Measurements from ENCODE around the gene GOLGA6L7.
"Not testable (repeated sequence)": the region's sequence is repeated elsewhere in the genome, so short reads cannot be mapped to it uniquely, and the experiment has no call there.

Gene GOLGA6L7

DNA sequence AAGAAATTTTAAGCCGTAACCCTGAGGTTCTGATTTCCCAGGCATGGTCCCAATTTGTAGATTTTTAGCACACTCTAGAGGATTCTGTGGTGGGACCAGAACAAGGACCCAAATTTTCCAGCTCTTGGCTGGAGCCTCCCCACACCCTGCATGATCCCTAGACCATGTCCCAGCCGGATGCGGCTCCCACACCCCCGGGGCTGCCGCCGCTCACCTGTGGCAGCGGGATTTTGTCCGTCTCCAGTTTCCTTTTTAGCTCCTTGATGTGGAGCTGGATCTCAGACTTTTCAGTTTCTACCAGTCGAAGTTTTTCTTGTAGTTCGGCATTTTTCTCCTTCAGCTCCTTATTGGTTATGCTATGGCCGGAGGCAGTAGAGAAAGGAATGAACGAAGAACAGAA is 4.9 kb downstream of the GOLGA6L7 start:
- DNase-seq (ENCODE audit: low spot score) = not testable (repeated sequence)

DNA sequence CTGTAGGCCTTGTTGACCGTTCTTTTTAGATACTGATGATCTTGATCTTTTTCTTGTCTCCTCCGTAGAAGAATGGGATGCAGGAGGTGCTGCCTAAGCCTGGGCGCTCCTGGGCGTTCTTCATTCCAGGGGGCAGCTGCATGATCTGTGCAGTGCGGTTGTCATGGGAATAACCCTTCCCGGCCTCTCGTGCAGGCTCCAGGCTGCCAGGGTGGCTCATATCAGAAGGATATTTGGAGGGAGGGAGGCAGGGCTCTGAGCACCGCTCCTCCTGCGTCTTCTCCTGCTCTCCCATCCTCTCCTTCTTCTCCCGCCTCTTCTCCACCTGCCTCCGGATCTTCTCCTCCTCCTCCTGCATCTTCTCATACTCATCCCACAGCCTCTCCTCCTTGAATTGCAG is 6.2 kb downstream of the GOLGA6L7 start:
- not testable (repeated sequence) for DNase-seq (ENCODE audit: low spot score)

DNA sequence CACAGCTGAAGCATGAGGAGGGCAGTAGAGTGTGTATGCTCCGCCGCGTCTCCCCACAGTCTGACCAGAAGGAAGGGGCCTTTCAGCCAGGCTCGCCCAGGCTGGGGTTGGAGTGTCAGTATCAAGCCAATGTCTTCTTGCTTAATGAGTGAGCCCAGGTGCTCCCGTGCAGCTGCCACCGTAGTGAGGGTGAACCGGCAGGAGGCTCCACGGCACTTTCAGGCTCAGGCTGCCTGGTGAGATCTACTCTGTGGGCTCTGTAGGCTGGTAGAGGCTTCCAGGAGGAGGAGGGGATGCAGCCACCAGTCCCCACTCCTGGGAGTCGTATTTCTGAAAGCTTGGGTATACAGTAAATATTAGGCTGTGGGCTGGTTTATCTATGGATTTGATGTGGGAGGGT is 8.2 kb downstream of the GOLGA6L7 start:
- DNase-seq (ENCODE audit: low spot score) = not testable (repeated sequence)

DNA sequence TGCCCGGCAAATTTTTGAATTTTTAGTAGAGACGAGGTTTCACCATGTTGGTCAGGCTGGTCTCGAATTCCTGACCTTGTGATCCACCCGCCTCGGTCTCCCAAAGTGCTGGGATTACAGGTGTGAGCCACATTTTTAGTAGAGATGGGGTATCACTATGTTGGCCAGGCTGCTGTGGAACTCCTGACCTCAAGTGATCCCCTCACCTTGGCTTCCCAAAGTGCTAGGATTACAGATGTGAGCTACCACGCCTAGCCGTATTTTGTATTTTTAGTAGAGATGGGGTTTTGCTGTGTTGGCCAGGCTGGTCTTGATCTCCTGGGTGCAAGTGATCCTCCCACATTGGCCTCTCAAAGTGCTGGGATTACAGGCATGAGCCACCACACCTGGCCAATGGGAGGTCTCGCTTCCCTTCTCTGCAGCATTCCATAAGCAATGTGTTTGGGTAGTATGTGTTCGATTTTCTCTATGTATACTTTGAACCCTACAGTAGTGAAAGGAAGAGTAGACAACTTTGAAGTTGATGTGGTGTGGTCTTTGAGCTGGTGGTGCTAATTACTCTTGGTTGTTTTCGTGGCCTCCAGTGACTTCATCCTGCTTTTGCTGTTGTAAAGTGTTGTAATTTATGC is 13.4 kb downstream of the GOLGA6L7 start:
- not testable (repeated sequence) for DNase-seq (ENCODE audit: low spot score)

DNA sequence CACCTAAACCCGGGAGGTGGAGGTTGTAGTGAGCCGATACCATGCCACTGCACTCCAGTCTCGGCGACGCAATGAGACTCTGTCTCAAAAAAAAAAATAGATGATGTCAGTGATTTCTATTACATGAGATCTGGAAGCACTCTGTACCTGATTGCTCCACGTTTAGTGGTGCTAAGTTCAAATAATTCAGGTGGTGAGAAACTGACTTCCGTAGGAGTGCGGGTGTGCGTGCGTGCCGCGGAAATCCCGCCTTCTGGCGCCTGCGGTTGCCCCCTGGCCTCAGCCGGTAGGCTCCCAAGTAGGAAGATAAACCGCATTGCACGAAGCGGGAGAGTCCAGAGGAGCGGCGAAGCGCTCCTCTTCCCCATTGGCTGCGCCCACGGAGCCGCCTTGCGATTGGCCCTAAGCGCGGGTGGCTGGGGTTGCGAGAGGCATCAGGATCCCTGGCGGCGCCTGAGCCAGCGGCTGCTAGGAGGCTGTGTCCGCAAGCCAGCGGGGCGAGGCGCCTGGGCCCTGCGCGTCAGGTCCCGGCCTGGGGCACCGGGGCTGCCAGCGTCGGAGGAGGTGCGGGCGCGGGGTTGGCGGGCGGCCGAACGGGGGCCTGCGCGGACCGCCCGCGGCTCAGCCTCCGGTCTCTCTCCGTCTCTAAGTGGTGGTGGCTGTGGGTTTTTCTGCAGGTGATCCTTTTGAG is 16.4 kb downstream of the GOLGA6L7 start:
- DNase-seq (ENCODE audit: low spot score) = peak; percentile 85

DNA sequence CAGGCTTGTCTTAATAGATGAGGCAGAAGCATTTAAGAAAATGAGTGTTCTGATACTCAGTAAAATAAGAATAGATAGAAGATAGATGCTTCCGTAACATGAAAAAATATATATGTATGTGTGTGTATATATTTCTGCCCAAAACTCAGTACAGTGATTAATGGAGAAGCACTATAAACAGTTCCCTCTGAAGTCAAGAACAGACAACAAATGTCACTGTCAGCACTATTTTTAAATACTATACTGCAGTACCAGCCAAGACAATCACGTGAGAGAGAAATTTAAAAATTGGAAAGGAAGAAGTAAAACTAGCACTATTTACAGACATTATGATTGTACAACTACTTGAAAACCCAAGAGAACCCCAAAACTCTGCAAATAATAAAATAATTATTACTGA is 27.0 kb downstream of the GOLGA6L7 start:
- DNase-seq (ENCODE audit: low spot score) = not testable (repeated sequence)

DNA sequence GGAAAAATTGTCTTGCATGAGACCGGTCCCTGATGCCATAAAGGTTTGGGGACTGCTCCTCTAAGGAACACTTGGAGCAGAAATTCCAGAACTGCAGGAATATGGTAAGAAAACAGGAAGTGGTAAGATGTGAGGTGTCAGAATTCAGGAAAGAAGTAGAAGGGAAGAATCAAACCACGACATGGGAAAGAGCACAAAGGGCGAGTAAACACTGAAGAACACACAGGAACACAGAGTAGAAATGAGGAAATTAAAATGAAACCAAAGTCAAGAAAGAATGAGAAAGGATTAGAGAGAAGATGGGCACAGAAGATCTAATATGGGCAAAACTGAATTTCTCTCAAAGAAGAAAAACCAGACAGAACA is 28.5 kb downstream of the GOLGA6L7 start:
- DNase-seq (ENCODE audit: low spot score) = not testable (repeated sequence)

DNA sequence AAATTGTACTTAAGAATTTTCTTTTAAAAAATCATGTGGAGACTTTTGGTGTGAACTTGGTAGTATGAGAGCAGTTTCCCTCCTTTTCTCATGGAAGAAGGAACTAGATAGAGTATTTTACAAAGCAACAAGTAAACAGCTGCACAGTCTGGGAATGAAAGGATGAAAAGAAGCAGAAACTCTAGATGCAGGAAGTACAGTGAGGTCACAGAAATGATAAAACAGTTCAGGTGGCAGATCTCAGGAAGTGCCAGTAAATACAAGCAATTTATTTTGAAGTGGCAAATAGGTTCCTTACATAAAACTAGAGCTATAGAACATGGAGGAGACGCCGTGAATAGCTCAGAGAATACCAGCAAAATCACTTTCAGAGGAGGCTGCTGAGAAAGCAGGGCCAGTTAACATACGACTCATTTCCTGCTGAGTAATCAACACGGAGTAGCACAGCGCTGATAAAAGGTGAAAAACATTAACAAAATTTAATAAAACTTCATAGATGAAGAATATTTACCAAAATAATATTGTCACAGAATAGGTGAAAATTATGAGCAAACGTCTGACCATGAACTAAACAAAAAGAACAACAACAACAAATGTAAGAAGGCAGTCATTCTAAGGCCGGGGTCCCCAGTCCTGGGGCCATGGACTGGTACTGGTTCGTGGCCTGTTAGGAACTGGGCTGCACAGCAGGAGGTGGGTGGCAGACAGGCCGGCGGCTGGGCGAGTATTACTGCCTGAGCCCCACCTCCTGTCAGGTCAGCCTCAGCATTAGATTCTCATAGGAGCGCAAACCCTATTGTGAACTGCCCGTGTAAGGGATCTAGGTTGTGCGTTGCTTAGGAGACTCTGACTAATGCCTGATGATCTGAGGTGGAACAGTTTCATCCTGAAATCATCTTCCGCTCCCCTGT is 29.2 kb downstream of the GOLGA6L7 start:
- DNase-seq (ENCODE audit: low spot score) = not testable (repeated sequence)

DNA sequence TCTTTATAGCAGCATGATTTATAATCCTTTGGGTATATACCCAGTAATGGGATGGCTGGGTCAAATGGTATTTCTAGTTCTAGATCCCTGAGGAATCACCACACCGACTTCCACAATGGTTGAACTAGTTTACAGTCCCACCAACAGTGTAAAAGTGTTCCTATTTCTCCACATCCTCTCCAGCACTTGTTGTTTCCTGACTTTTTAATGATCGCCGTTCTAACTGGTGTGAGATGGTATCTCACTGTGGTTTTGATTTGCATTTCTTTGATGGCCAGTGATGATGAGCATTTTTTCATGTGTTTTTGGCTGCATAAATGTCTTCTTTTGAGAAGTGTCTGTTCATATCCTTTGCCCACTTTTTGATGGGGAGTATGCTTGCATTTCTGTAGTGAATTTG is 30.3 kb downstream of the GOLGA6L7 start:
- not testable (repeated sequence) for DNase-seq (ENCODE audit: low spot score)

DNA sequence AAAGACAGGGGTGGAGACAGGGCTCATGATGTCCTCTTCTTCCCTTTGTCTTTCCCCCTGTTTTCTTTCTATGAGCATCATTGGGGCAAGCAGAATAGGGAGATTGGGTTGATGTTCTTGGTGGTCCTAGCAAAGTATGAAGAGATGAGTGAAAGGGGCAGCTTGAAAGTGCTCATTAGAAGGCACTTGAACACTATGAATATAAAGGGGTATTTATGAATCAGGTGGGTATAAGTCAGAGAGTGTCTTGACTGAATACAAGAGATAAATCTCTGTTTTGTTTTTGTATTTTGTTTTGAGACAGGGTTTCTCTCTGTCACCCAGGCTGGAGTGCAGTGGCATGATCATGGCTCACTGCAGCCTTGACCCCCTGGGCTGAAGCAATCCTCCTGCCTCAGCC is 34.4 kb downstream of the GOLGA6L7 start:
- not testable (repeated sequence) for DNase-seq (ENCODE audit: low spot score)

DNA sequence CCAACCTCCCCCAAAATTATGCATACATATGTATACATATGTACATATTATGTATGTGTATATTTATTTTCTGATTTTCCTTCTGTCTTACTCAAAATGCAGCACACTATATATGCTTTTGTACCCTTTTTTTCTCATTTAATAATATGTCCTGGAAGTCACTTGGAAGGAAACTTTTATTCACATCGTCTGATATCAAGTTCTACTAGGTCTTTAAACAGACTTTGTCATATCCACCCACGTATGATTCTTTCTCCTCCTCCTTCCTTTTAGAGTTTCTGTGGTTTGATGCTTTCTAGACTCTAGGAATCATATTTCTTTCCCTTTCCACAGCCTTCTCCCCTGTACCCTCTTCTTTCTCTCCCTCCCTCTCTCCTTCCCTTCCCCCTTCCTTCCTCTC is 35.1 kb downstream of the GOLGA6L7 start:
- DNase-seq (ENCODE audit: low spot score) = not testable (repeated sequence)

DNA sequence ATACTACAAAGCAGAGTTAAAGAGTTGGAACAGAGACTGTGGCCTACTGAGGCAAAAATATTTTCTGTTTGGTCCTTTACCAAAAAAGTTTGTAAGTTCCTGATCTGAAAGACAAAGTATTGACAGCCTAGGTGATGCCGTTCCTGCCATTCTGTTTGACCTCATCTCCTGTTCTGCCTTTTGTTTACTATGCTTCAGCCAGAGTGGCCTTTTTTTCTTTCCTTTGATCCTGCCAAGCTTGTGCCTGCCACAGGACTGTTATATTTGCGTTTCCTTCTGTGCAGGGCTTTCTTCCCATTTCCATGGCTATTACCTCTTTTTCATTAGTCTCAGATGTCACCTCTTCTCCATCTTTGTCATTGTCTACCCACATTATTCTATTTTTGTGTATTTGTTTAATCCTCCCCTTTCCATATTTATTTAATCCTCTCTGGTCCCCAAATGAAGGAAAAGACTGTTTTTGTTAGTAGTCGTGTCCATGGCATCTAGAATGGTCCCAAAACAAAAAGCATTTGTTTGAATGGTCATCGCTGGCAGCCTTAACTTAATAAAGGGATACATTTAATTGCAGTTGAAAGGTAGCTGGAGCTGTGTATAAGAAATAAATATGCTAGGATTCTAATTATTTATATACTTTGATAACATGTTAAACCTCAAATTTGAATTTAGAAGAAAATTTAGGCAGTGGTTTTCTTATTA is 36.4 kb downstream of the GOLGA6L7 start:
- not testable (repeated sequence) for DNase-seq (ENCODE audit: low spot score)

DNA sequence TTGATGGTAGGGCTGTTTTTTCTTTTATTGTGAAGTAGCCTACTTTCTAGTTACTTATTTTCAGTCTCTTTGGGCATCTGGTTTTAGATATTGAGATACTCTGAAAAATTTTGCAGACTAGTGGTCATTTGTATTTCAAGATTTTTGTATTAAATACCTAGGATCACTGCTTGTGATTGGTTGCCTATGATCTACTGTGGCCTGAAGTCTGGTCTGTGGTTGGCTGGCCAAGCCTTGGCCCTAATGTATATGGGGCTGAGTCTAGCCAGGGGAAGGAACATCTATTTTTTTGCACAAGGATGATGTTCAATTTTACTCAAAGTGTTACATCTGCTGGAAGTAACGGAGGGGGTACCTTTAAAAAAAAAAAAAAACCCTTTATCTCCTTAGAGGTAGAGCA is 38.0 kb downstream of the GOLGA6L7 start:
- not testable (repeated sequence) for DNase-seq (ENCODE audit: low spot score)

DNA sequence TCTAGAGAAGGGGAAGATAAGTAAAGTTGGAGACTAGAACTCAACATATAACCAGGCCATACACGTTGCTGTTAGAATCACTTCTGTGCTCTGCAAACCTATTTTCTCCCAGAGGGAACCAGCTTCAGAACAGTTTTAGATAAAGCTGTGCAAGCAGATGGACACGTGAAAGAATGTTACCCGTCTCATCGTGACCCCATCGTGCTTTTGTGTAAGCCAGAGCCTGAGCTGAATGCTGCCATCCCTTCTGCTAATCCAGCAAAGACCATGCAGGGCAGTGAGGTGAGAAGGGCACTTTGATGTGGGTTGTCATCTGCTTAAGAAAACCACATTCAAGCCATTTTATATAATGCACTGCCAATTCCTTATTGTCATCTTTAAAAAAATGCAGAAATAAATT is 40.3 kb downstream of the GOLGA6L7 start:
- not testable (repeated sequence) for DNase-seq (ENCODE audit: low spot score)

DNA sequence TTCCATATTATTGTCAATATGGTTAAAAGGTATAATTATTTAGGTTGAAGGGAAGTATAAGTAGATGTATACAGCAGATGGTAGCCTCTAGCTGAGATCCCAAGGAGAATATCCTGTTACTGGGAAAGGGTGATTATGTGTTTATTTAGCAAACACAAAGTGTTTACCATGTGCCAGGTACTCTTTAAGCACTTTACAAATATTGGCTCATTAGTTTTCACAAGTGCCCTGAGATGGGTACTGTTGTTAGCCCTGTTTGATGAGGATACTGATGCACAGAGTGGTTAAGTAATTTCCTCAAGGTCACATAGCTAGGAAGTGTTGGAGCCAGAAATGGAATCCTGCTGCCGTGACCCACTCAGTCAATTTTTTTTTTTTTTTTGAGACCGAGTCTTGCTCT is 48.1 kb downstream of the GOLGA6L7 start:
- DNase-seq (ENCODE audit: low spot score) = not testable (repeated sequence)

DNA sequence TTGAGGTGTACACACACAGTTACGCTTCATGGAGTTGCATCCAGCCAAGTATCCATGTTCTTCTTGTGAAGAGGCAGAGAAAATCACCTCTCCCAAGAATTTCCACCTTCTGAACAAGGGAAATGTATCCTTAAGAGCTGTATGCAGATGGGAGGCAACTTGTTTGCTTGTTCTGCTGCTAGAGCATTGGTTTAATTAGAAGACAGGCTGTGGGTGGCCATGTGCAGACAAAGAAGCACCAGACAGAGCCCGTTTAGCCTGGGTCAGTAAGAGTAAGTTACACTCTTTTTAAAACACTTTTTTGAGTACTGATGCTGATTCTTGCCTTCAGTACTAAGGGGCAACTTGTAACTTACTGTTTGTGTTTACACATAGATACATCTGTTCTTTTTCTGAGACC is 50.2 kb downstream of the GOLGA6L7 start:
- DNase-seq (ENCODE audit: low spot score) = not testable (repeated sequence)

DNA sequence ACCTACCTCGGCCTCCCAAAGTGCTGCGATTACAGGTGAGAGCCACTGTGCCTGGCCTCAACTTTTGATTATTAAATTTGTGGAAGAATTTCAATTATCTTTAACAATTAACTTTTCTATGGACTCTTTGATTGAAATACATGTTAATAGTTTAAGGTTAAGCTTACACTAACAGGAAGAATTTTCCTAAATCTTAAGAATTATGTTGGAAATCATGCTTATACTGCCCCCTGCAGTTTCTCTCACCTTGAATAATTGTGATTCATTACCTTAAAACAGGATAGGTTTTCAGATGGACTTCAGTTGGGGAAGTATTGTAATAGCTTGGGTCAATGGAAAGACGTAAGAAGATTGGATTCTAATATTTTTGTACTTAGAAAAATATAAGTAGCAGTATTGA is 54.2 kb downstream of the GOLGA6L7 start:
- not testable (repeated sequence) for DNase-seq (ENCODE audit: low spot score)
